Measurements from ENCODE around the gene ZNF688.
"Not testable (repeated sequence)": the region's sequence is repeated elsewhere in the genome, so short reads cannot be mapped to it uniquely, and the experiment has no call there.

ZNF688 gene

DNA sequence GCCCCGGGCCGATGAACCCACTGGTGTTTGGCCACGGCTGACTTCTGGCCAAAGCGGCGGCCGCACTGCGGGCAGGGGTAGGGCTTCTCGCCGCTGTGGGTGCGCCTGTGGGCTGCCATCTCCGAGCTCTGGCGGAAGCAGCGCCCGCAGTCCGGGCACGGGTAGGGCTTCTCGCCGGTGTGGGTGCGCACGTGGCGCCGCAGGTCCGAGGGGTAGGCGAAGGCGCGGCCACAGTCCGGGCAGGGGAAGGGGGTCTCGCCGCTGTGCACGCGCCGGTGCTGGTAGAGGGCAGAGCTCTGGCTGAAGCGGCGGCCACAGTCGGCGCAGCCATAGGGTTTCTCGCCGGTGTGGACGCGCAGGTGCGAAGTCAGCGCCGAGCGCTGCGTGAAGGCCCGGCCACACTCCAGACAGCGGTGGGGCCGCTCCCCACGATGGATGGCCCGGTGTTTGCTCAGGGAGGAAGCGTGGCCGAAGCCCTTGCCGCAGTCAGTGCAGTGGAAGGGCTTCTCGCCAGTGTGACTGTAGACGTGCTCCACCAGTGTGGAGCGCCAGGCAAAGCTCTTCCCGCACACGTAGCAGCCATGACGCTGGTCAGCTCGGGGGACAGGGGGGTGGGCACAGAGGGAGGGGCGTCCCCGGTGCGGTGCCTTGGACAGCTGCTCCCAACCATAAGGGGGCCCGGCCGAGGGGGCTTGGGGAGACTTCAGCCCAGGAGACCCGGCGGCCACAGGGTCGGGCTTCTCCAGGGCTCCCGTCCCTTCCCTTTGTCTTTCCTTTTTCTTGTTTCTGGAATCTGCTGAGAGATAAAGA lies 16.0 kb downstream of the ZNF688 start:
- DNase-seq = no peak

DNA sequence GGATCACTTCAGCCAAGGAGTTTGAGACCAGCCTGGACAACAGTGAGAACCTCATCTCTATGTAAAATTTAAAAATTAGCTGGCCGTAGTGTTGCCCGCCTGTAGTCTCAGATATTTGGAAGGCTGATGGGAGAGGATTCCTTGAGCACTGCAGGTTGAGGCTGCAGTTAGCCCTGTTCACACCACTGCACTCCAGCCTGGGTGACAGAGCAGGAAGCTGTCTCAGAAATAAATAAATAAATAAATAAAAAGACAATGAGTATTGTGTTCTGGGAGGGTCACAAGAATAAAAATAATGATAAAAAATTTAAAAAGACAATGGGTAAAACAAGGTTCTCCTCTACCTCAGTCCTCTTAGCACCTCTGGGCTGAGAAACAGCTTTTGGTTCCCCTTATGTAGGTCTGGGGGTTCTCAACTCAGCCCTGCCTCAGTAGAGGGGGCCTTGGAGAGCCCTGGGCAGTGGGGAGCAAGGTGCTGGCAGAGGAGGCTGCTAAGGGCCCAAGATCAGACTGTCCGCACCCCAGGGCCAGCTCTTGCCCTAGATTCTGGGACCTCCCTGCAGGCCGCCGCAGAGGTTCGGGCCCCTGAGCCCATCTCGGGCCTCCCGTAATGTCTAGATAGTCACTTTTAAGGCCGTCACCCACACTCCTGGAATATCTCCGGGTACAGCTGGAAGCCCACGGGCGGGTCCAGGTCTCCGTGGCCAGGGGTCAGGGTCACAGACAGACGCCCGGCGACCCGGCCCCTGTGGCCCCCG lies 16.8 kb downstream of the ZNF688 start:
- DNase-seq = no peak

DNA sequence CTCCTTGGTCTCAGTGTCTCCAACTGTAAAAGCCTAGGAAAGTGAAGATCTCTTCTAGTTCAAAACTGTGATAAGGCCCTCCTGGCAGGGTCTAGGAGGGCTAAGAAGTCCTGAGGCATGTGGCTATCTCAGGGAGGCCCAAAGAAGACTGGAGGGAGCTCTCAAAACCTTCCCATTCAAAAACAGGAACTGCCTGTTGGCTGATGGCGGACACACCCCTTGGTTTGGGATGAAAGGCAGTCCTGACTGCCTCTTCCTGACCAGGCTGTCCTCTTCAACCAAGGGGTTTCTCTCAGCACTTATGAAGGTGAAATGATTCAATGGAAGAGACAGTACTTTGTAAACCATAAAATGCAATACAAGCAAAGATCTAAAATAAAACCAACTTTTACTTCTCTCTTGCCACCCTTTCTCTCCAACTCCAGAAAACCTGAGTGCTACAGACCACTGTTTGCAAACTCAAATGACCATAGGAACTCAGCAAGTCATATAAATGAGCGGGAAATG lies 18.1 kb downstream of the ZNF688 start:
- no peak for DNase-seq

DNA sequence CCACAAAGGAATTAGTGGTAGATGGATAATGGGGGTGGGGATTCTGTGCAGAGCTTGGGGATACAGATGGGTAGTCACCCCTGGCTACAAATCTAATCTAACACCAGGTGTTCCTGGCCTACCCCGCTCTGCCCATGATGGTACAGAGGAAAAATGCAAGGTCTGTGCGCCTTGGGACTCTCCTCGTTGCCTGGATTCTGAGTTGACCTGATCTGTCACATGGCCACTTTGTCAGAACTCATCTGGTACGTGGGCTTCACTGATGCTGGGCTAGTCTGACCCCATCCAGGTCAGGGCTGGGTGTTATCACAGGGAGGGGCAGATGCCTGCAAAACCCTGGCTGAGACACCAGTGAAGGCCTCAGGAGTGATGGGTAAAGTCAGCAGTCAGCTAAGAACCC lies 18.6 kb downstream of the ZNF688 start:
- no peak for DNase-seq

DNA sequence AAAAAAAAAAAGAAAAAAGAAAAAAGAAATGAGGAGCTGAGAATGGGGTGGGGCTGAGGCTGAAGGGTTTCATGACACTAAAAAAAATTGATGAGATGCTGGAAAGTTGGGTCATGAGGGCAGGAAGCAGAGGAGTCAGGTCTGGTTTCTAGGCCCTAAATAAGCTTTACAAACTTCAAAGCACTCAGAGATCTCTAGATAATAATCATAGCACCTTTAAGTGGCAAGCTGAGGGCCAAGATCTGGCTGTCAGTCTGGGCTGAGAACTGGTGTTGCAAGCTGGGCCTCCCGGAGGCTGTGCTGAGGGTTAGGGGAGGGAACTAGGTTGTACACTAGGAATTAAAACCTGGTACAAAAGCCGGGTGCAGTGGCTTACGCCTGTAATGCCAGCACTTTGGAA lies 19.7 kb downstream of the ZNF688 start:
- no peak for DNase-seq

DNA sequence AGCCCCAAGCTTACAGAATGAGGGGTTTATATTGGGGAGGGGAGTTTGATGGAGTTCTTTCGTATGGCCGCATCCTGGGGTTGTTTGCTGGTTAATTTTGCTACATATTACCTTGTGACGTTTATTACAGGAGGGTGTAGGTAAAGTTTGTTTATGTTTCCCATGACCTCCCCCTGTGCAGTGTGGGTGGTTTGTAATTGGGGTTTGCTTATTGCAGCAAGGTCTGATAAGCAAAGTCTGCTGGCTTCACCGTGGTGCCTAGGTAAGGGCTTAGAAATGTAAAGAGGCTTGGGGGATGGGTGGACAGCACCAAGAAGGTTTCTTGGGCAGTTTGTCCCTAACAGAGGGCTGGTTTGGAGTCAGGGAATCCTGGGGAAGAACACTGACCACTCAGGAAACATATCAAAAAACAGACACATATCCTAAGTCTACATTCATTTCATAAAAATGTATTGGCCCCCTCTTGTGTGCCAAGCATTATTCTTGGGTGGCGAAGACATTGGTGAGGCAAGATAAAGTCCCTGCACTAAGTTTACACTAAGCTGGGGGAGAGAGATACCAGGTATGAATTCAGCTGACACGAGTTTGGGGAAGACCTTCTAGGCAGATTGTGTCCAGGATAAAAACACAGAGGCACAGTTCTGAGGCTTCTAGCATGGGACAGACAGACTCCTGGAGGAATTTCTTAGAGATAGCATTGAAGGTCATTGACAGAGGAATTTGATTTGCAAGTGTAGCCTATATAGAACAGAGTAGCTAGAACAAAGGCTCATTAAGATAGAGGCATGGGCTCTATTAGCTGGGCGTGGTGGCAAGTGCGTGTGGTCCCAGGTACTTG lies 22.9 kb downstream of the ZNF688 start:
- DNase-seq = no peak

DNA sequence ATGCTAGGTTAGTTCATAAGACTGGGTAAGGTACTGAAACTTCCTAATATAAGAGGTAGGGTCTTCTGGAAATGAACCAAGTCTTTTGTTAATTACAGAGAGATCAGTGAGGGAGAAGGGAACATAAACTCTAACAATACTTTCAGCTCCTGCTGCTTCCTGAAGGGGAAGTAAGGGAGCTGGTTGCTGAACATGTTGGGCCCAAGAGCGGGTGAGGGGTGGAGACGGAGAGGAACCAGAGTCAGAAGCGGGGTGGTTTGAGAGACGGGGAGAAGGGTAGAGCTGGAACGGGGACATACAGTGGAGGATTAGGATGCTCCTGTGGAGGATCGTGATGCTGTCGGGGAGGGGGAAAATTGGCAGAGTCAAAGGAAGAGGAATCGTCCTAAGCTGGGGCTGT lies 25.4 kb downstream of the ZNF688 start:
- no peak for DNase-seq

DNA sequence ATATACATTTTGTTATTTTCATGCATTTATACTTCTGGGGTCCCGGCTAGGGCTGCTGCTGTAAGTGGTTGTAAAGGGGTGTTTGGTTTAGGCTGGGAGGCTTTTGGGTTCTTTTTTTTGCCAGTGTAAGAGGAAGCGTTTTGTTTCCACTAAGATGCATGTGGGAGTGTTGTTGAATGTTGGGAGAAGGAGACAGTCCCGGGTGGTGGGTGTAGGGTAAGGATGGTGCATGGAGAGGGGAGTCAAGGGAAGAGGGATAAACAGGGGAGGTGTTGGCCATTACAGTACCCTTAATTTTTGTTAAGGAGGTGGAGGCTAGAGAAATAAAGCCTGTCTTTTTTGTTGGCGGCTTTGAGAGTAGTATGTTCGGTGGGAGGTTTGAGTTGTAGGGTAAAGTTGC lies 28.4 kb downstream of the ZNF688 start:
- no peak for DNase-seq

DNA sequence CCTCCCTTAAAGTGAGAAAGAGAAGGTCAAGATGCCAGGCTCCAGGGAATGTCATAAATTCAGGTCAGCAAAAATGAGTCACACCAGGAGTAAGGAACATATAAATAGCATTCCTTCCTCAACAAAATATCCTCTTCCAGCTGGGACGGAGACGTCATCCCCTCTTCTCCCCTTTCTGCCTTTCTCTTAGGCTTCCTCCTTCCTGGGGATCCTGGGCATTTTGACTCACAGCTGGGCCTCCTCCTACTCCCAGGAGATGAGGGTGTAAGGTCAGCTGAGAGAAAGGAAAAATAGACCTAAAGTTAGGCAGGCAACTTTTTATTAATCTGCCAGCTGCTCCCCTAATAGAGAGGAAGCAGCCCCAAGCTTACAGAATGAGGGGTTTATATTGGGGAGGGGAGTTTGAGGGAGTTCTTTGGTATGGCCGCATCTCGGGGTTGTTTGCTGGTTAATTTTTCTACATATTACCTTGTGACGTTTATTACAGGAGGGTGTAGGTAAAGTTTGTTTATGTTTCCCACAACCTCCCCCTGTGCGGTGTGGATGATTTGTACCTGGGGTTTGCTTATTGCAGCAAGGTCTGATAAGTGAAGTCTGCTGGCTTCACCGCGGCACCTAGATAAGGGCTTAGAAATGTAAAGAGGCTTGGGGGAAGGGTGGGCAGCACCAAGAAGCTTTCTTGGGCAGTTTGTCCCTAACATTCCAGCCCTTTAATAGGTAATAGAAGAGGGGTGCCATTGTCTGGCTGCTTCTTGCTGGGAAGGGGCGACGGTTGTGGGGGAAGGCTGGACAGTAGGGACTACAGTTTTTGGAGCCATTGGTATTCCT lies 29.8 kb downstream of the ZNF688 start:
- DNase-seq = no peak

DNA sequence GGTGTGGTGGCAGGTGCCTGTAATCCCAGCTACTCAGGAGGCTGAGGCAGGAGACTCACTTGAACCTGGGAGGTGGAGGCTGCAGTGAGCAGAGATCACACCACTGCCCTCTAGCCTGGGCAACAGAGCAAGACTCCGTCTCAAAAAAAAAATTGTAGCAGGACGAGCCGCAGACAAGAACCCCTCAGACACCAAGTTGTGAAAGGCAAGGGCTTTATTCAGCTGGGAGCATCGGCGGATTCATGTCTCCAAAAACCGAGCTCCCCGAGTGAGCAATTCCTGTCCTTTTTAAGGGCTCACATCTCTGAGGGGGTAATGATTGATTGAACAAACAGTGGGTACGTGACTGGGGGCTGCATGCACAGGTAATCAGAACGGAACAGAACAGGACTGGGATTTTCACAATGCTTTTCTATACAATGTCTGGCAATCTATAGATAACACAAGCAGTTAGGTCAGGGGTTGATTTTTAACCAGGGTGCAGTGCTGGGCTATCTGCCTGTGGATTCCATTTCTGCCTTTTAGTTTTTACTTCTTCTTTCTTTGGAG lies 30.5 kb downstream of the ZNF688 start:
- DNase-seq = not testable (repeated sequence)

DNA sequence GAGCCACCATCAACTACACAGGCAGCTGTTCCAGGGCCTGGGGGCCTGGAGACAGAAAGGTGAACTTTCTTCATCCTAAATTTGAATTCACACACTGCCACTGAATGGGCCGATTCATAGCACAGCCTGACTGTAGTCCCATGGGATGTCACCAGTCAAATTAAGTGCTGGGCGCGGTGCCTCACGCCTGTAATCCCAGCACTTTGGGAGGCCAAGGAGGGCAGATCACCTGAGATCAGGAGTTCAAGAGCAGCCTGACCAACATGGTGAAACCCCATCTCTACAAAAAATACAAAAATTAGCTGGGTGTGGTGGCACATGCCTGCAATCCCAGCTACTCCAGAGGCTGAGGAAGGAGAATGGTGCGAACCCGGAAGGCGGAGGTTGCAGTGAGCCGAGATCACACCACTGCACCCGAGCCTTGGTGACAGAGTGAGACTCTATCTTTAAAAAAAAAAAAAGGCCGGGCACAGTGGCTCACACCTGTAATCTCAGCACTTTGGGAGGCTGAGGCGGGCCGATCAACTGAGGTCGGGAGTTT lies 31.5 kb downstream of the ZNF688 start:
- not testable (repeated sequence) for DNase-seq

DNA sequence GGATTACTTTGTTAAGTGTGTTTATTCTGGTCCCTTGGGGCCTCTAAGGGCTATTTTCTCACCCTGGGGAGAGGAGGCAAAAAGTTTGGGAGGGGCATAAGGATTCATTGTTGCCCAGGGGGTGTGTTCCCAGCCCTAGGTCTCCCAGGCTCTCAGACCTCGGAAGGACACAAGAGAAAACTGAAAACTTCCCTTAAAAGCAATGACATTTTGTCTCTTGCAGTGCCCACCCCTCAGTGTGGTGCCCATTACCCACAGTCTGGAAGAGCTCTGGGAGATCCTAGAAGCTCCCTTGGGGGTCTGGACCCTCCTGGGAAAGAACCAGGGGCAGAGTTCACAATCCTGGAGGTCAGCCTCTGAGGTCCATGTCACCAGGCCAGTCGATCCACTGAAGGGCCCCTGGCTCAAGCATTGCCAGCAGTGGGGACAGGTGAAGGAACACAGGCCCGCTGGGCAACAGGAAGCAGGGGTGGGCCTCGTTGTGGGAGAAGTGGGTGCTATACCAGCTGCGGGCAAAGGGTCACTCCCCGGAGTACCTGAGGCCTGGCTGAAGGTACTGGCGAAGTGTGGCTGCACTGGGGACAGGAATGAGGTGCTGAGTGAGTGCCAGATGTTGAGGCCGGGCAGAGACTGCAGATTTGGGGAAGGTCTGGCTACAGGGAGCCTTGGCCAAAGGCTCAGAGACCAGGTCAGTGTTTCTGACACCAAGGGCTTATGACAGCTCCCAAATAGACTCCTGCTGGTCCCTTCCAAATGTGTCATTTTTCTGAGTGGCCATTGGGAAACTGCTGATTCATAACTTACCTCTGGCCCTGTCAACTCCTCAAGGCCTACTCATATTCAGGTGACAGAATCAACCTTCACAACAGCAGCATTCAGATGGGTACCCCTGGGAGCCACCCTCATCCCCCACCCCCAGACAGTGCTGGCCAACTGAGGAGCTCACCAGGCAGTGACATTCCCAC lies 32.2 kb downstream of the ZNF688 start:
- no peak for DNase-seq

DNA sequence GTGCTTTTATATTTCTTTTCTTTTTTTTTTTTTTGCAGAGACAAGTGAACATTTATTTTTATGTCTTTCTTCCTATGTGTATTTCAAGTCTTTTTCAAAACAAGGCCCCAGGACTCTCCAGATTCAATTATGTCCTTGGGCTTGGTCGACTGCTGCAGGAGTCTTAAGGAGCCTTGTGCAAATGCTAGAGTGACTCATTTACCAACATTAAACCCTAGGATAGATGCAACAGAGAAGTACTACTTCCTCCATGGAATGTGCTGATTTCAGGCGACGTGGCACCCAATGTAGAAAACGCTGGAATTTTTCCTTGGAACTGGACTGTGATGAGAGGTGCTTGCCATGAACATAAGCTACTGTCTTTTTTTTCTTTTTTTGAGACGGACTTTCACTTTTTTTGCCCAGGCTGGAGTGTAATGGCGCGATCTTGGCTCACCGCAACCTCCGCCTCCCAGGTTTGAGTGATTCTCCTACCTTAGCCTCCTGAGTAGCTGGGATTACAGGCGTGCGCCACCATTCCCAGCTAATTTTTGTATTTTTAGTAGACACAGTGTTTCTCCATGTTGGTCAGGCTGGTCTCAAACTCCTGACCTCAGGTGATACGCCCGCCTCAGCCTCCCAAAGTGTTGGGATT lies 35.0 kb downstream of the ZNF688 start:
- DNase-seq = not testable (repeated sequence)

DNA sequence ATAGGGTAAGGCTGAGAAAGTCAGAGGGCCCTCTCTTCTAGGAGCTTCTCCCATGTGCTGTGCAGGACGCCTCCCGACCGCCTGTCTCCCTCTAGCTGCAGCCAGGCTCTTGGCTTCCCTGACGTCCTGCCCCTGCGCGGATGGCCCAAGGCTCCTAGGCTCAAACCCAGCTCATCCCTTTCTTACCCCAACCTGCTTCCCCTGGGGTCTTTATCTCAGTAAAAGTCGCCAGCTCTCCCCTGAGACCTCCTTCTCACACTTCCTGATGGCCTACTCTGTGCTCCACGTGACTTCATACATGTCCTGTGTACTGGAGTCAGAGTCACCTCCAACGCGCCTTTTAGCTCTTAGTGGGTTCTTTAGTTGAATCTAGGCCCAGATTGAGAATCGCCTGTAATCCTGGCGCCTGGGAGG lies 35.7 kb downstream of the ZNF688 start:
- peak; percentile 59 for DNase-seq

DNA sequence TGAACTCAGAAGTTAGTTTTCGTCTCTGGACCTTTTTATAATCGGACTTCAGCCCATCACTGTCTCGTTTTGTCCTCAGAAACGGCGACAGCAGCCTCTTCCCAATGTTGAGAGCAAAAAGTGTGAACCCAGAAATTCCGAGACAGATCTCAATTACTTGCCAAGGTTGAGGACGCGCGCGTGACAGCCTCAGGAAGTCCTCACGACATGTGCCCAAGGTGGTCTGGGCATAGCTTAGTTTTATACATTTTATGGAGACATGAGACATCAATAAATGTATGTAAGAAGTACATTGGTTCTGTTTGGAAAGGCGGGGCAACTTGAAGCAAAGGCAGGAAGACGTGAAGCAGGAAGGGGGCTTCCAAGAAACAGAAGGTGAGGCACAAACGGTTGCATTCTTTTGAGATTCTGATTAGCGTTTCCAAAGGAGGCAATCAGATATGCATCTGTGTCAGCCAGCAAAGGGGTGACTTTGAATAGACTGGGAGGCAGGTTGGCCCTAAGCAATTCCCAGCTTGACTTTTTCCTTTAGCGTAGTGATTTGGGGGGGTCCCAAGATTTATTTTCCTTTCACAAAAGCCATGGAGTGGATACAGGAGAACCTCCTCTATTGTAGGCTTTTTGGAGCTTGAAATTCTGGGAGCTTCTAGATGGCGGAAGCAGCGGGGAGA lies 36.3 kb downstream of the ZNF688 start:
- DNase-seq = no peak

DNA sequence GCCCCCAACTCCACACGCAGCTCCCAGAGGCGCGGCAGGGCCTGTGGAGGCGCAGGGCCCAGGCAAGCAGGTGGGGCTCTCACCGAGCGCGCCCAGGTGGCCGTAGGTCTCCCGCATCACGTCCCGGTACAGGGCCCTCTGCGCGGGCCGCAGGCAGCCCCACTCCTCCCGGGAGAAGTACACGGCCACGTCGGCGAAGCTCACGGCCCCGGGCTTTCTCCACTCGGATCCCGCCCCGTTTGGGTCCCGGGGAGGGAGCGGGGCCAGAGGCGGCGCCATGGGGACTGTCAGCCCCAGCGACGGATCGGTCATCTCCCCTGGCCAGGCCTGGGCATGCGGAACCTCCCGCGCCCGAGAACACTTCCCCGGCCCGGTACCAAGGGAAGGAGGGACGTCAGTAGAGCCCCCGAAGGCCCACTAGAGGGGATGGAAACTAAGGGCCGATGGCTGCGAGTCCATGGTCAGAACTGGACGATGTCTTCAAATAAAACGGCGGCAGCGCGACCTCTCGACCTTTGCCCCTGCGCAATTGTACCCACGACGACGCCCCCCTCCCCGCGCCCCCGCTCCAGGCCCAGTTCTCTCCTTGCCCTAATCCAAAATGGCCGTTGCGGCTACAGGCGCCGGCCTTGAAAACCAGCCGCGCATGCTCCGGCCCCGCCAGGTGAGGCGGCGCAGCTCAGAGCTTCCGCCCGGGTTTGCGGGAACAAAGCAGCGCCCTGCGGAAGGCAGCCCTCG lies 37.0 kb downstream of the ZNF688 start, which contains the start of gene ZNF747:
TSS of gene ZNF747 (minus strand) at position 491 of the 738 bp plus-strand sequence. CDS start at position 312, 179 bp downstream.
- peak; percentile 85 for DNase-seq

DNA sequence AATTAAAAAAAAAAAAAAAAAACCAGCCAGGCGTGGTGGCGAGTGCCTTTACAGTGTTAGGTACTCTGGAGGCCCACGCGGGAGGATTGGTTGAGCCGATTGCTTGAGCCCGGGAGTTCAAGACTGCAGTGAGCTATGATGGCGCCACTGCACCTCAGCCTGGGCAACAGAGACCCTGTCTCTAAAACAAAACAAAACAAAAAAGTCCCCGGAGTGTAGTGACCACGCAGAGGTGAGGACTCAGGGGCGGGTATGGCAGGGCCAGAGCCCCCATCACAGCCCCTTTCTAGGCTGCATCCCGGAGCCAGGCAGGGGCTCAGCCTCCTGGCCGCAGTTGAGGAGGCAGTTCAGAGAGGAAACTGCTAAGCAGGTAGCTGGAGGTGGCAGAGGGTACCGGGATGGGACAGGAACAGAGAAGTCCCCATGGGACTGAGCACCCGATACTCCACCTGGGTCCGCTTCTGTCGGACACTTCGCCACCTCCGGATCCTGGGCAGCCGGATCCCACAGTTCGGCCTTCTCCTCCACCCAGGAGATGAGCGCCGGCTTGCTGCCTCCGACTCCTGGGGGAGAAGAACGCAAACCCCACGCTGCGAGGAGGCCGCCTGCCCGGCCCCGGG lies 37.7 kb downstream of the ZNF688 start:
- no peak for DNase-seq

DNA sequence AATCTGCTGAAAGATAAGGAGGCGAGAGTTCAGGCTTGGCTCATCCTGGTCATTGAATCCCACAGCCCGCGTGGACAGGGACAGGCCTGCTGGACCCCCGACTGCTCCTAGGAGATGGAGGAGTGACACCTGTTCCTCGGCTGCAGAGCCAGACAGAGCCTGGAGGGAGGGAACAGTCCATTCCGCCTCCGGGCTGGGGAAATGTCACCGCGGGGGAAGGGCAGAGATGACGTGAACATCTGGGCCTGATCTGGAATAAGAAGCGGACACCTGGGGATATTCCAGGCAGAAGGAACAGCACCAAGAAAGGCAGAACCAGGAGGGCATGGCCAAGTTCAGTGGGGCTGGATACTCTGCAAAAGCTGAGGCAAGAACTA lies 38.4 kb downstream of the ZNF688 start:
- no peak for DNase-seq

Measured in kidney glomerular epithelial cell (primary cell).